GM23338 (cell line): ENCODE data around the gene LOXHD1.

Experiments
- CREB1 ChIP-seq: fragments of 250-450 bp; sonication (Bioruptor Pico); IDR thresholded peaks from 2 replicates; pipeline ENCODE4 v1.5.0; 2020; ENCODE audit warnings: low read depth, mild to moderate bottlenecking, moderate library complexity
- EZH2 ChIP-seq: fragments of 200-600 bp; sonication (generic); IDR thresholded peaks from one replicate; pipeline ENCODE4 v1.8.0; 2017; ENCODE audit warnings: antibody characterized with exemption, mild to moderate bottlenecking, low read depth; ENCODE audit not compliant: unreplicated experiment
- EZH2phosphoT487 ChIP-seq: fragments of 200-600 bp; sonication (generic); IDR thresholded peaks from one replicate; pipeline ENCODE4 v1.8.1; 2018; ENCODE audit warnings: antibody characterized with exemption; ENCODE audit not compliant: unreplicated experiment
- JUNB ChIP-seq: IDR thresholded peaks from one replicate; pipeline ENCODE4 v1.6.1; 2016; ENCODE audit warnings: antibody characterized with exemption; ENCODE audit not compliant: unreplicated experiment
- POLR2AphosphoS5 ChIP-seq: IDR thresholded peaks from 2 replicates; pipeline ENCODE4 v1.6.1; 2016; ENCODE audit warnings: antibody characterized with exemption, low read depth
- TF ChIP-seq, protein P1 (sequence below), 2 experiments: fragments of 200-600 bp in 1 of 2; sonication (generic) in 1 of 2; conservative IDR thresholded peaks; 2 replicates each; pipeline versions ENCODE4 v1.5.1 to v1.6.1; 2016 to 2017; ENCODE audit warnings: antibody characterized with exemption in 2 of 2, low read depth in 2 of 2, mild to moderate bottlenecking in 2 of 2, moderate library complexity in 1 of 2
- TF ChIP-seq, protein P2 (sequence below): IDR thresholded peaks from one replicate; pipeline ENCODE4 v1.6.1; 2018; ENCODE audit warnings: antibody characterized with exemption; ENCODE audit not compliant: unreplicated experiment
- TF ChIP-seq, protein P3 (sequence below): IDR thresholded peaks from 2 replicates; pipeline ENCODE4 v1.6.1; 2016; ENCODE audit warnings: antibody characterized with exemption

DNA sequence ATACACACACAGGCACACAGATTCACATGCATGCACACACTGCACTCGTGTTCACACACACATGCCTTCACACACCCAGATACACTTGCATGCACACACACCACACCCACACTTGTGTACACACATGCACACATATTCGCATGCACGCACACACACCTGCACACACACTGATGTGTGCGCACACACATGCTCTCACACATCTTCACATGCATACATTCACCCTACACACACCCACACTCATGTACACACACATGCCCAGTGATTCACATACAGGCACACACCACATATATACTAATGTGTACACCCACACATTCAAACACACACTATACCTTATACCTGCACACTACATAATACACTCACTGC lies 181.6 kb downstream of the LOXHD1 start:
- TF ChIP-seq, protein P1, sequence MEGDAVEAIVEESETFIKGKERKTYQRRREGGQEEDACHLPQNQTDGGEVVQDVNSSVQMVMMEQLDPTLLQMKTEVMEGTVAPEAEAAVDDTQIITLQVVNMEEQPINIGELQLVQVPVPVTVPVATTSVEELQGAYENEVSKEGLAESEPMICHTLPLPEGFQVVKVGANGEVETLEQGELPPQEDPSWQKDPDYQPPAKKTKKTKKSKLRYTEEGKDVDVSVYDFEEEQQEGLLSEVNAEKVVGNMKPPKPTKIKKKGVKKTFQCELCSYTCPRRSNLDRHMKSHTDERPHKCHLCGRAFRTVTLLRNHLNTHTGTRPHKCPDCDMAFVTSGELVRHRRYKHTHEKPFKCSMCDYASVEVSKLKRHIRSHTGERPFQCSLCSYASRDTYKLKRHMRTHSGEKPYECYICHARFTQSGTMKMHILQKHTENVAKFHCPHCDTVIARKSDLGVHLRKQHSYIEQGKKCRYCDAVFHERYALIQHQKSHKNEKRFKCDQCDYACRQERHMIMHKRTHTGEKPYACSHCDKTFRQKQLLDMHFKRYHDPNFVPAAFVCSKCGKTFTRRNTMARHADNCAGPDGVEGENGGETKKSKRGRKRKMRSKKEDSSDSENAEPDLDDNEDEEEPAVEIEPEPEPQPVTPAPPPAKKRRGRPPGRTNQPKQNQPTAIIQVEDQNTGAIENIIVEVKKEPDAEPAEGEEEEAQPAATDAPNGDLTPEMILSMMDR (conservative IDR thresholded peaks at IDR 0.05; ENCODE audit: low read depth in 2 of 2) = no peak
- TF ChIP-seq EZH2 (no peak), CREB1 (no peak), JUNB (no peak), POLR2AphosphoS5 (no peak), EZH2phosphoT487 (no peak)
- TF ChIP-seq, protein P2, sequence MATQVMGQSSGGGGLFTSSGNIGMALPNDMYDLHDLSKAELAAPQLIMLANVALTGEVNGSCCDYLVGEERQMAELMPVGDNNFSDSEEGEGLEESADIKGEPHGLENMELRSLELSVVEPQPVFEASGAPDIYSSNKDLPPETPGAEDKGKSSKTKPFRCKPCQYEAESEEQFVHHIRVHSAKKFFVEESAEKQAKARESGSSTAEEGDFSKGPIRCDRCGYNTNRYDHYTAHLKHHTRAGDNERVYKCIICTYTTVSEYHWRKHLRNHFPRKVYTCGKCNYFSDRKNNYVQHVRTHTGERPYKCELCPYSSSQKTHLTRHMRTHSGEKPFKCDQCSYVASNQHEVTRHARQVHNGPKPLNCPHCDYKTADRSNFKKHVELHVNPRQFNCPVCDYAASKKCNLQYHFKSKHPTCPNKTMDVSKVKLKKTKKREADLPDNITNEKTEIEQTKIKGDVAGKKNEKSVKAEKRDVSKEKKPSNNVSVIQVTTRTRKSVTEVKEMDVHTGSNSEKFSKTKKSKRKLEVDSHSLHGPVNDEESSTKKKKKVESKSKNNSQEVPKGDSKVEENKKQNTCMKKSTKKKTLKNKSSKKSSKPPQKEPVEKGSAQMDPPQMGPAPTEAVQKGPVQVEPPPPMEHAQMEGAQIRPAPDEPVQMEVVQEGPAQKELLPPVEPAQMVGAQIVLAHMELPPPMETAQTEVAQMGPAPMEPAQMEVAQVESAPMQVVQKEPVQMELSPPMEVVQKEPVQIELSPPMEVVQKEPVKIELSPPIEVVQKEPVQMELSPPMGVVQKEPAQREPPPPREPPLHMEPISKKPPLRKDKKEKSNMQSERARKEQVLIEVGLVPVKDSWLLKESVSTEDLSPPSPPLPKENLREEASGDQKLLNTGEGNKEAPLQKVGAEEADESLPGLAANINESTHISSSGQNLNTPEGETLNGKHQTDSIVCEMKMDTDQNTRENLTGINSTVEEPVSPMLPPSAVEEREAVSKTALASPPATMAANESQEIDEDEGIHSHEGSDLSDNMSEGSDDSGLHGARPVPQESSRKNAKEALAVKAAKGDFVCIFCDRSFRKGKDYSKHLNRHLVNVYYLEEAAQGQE = no peak
- TF ChIP-seq, protein P3, sequence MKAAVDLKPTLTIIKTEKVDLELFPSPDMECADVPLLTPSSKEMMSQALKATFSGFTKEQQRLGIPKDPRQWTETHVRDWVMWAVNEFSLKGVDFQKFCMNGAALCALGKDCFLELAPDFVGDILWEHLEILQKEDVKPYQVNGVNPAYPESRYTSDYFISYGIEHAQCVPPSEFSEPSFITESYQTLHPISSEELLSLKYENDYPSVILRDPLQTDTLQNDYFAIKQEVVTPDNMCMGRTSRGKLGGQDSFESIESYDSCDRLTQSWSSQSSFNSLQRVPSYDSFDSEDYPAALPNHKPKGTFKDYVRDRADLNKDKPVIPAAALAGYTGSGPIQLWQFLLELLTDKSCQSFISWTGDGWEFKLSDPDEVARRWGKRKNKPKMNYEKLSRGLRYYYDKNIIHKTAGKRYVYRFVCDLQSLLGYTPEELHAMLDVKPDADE = no peak
